Lung (tissue), 12 donors: ENCODE data around the gene DNMBP. TPM values are rescaled to one million over a fixed set of nuclear protein-coding genes. Genes with fewer than 3 reads are reported as not detected.
A peak's percentile ranks its signal among the peaks of the same experiment; 100 is the strongest.

Experiments used
- ATAC-seq: fragments of 200-7000 bp; cut with Tn5 transposase; one replicate; pipeline ENCODE4 v1.9.1; 2020; ENCODE audit warnings: moderate number of reproducible peaks; ENCODE audit not compliant: insufficient read depth, low FRiP score
- DNase-seq, 3 donors: peaks; one replicate each; pipeline ENCODE4 v3.0.0-alpha.2; 2013 to 2017
- H3K27ac ChIP-seq, 2 donors: one replicate each; pipeline ENCODE4 v1.5.1; 2013; ENCODE audit warnings: mild to moderate bottlenecking in 2 of 2, moderate library complexity in 2 of 2, control low read depth in 1 of 2, inconsistent platforms in 1 of 2, low read depth in 1 of 2, low read length in 1 of 2
- H3K27me3 ChIP-seq, 3 donors: one replicate each; pipeline ENCODE4 v1.5.1; 2013; ENCODE audit warnings: low read length in 2 of 3; ENCODE audit not compliant: control insufficient read depth in 3 of 3, insufficient read depth in 3 of 3
- H3K36me3 ChIP-seq, 4 donors: one replicate each; pipeline ENCODE4 v1.5.1; 2013; ENCODE audit warnings: low read length in 4 of 4, mild to moderate bottlenecking in 1 of 4, moderate library complexity in 1 of 4; ENCODE audit not compliant: control insufficient read depth in 4 of 4, insufficient read depth in 4 of 4
- H3K4me1 ChIP-seq, 5 donors: one replicate each; pipeline ENCODE4 v1.5.1; 2013; ENCODE audit warnings: low read length in 5 of 5, mild to moderate bottlenecking in 2 of 5, moderate library complexity in 1 of 5; ENCODE audit not compliant: control insufficient read depth in 5 of 5, insufficient read depth in 5 of 5
- H3K4me3 ChIP-seq: one replicate; pipeline ENCODE4 v1.5.1; 2013; ENCODE audit warnings: mild to moderate bottlenecking, control low read depth, moderate library complexity
- H3K9ac ChIP-seq, 2 donors: one replicate each; pipeline ENCODE4 v1.5.1; 2013; ENCODE audit warnings: low read length in 2 of 2, control low read depth in 1 of 2; ENCODE audit not compliant: insufficient read depth in 1 of 2
- H3K9me3 ChIP-seq, 4 donors: one replicate each; pipeline ENCODE4 v1.5.1; 2013; ENCODE audit warnings: low read length in 3 of 4, mild to moderate bottlenecking in 1 of 4, moderate library complexity in 1 of 4; ENCODE audit not compliant: control insufficient read depth in 4 of 4, insufficient read depth in 3 of 4
- CTCF ChIP-seq: IDR thresholded peaks from 2 replicates; pipeline ENCODE4 v1.5.1; 2012; ENCODE audit warnings: mild to moderate bottlenecking; ENCODE audit errors: control extremely low read depth, extremely low read depth
- WGBS, 2 donors: extraction: QIAGEN DNeasy Blood & Tissue Kit; methylation state at CpG; one replicate each; pipeline ENCODE4 v1.1.7; 2013; 5-methylcytosine and 5-hydroxymethylcytosine counted together
- polyA plus RNA-seq, 2 donors: library from polyadenylated mRNA; stranded (reverse); fragments of 200-250 nt; gene quantifications; one replicate each; pipeline ENCODE4 v1.2.1, GENCODE V29; 2013
- total RNA-seq, 2 donors: library from RNA; depleted of rRNA in 1 of 2; stranded (reverse); fragments of >200 nt in 1 of 2; gene quantifications; one replicate each; pipeline ENCODE4 v1.2.1, GENCODE V29; 2014 to 2021
- donor health status: control.
- donor health status: control.
- donor health status: Bipolar disorder and iron deficiency.
- donor health status: healthy.
- donor health status: DM: yes; HTN: yes; CAD: no.

DNMBP gene
- total and polyA plus RNA-seq, 4 donors: 6.5 to 31.0 (median 12.5) TPM

GRCh38 chr10:100006243-100006886 lies 3.4 kb downstream of the DNMBP start:
- Histone ChIP-seq H3K4me1 (peaks cover 8 to 31% (median 21%) of the 10 kb centered on the region in 5 donors), H3K36me3 (no peaks in the 10 kb centered on the region), H3K27ac (peak overlapping the region; percentile 4 to 87), H3K9ac (no peak overlapping the region), H3K9me3 (no peaks in the 10 kb centered on the region), H3K27me3 (no peaks in the 10 kb centered on the region), H3K4me3 (no peak overlapping the region)
- 55 to 56% methylated on average over 4 of the region's 4 CpGs for WGBS, 2 donors
- DNase-seq (no peak), ATAC-seq (peak; percentile 58)
- no peak for TF ChIP-seq CTCF

DNA sequence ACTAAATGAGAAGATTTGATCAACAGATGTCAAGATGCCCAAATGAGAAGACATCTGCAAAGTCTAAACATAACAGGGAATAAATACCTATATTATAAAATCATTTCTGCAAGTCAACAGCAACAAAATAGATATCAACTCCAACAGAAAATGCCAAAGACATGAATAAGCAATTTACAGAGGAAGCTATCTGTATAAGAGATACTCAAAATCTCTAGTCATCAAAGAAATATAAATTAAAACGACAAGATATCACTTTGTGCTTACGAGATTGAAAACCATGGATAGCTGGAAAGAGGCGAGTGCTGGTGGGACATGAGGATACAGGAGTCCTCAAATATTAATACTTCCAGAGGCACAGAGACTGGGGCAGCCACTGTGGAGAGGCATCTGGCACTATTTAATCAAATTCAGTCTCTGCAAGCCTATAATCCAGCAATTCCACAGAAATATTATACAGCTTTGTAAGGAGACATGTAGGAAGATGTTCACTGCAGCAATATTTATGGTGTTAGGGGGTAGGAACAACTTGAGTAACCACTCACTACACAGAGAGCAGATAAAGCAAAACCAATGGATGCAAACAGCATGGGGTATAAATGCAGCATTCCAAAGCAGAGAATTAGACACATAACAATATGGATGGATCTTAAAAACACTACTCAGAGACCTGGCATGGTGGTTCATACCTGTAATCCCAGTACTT lies 4.8 kb downstream of the DNMBP start:
- H3K4me3 ChIP-seq: no peak overlapping the region
- DNase-seq (no peak), ATAC-seq (no peak)
- H3K27me3 ChIP-seq: no peaks in the 10 kb centered on the region
- H3K4me1 ChIP-seq: peaks cover 8 to 31% (median 24%) of the 10 kb centered on the region in 5 donors
- no peak overlapping the region for H3K27ac ChIP-seq
- TF ChIP-seq CTCF: no peak
- no peaks in the 10 kb centered on the region for H3K36me3 ChIP-seq
- no peaks in the 10 kb centered on the region for H3K9me3 ChIP-seq
- 86 to 87% methylated on average over 3 of the region's 3 CpGs for WGBS, 2 donors
- H3K9ac ChIP-seq: no peak overlapping the region

GRCh38 chr10:100000109-100000644 lies 9.6 kb downstream of the DNMBP start:
- WGBS, 2 donors: 86 to 91% methylated on average over 6 of the region's 6 CpGs
- Histone ChIP-seq H3K4me1 (peaks cover 4 to 35% (median 16%) of the 10 kb centered on the region in 5 donors), H3K27me3 (no peaks in the 10 kb centered on the region), H3K9me3 (no peaks in the 10 kb centered on the region), H3K27ac (no peak overlapping the region), H3K36me3 (no peaks in the 10 kb centered on the region), H3K4me3 (no peak overlapping the region), H3K9ac (no peak overlapping the region)
- ATAC-seq (no peak), DNase-seq (no peak)
- TF ChIP-seq CTCF: no peak
